Spleen (tissue), 11 donors: ENCODE measurements around the gene C20orf144. TPM values are rescaled to one million over a fixed set of nuclear protein-coding genes. Genes with fewer than 3 reads are reported as not detected.

Experiments used
- DNase-seq: peaks from one replicate; pipeline ENCODE4 v3.0.0-alpha.2; 2020
- H3K27ac ChIP-seq, 8 donors: fragments of 200-600 bp; sonication (generic) in 7 of 8; 1 replicate in 4 of 8; 2 replicates in 4 of 8; pipeline versions ENCODE4 v1.5.0 to v1.8.0; 2016 to 2021; ENCODE audit warnings: inconsistent platforms in 4 of 8, mild to moderate bottlenecking in 4 of 8, moderate library complexity in 1 of 8
- H3K27me3 ChIP-seq, 7 donors: fragments of 200-600 bp; sonication (generic) in 6 of 7; replicated peaks in 1 of 7; 1 replicate in 4 of 7; 2 replicates in 3 of 7; pipeline versions ENCODE4 v1.5.0 to v1.8.0; 2016 to 2021; ENCODE audit warnings: inconsistent platforms in 3 of 7, mild to moderate bottlenecking in 1 of 7
- H3K36me3 ChIP-seq, 6 donors: fragments of 200-600 bp; sonication (generic) in 5 of 6; 1 replicate in 4 of 6; 2 replicates in 2 of 6; pipeline versions ENCODE4 v1.5.0 to v1.8.0; 2016 to 2021; ENCODE audit warnings: inconsistent platforms in 2 of 6
- H3K4me1 ChIP-seq, 6 donors: fragments of 200-600 bp; sonication (generic) in 5 of 6; 1 replicate in 3 of 6; 2 replicates in 3 of 6; pipeline versions ENCODE4 v1.5.0 to v1.8.0; 2016 to 2021; ENCODE audit warnings: inconsistent platforms in 3 of 6
- H3K4me3 ChIP-seq, 8 donors: fragments of 200-600 bp; sonication (generic) in 7 of 8; 1 replicate in 4 of 8; 2 replicates in 4 of 8; pipeline versions ENCODE4 v1.5.0 to v1.8.0; 2016 to 2021; ENCODE audit warnings: inconsistent platforms in 4 of 8, mild to moderate bottlenecking in 4 of 8, moderate library complexity in 2 of 8
- H3K9me3 ChIP-seq, 8 donors: fragments of 200-600 bp; sonication (generic) in 7 of 8; 1 replicate in 4 of 8; 2 replicates in 4 of 8; pipeline versions ENCODE4 v1.5.0 to v1.8.0; 2016 to 2021; ENCODE audit warnings: inconsistent platforms in 4 of 8
- POLR2A ChIP-seq, 3 donors: fragments of 450-650 bp; IDR thresholded peaks; one replicate each; pipeline ENCODE4 v1.5.1; 2017; ENCODE audit warnings: antibody characterized with exemption in 3 of 3, mild to moderate bottlenecking in 1 of 3
- POLR2AphosphoS5 ChIP-seq, 3 donors: sonication (generic); formaldehyde crosslinking; IDR thresholded peaks; one replicate each; pipeline ENCODE4 v1.5.1; 2017; ENCODE audit warnings: antibody characterized with exemption in 3 of 3
- WGBS, 5 donors: extraction: QIAGEN DNeasy Blood & Tissue Kit in 3 of 5; methylation state at CpG; one replicate each; pipeline versions ENCODE4 v1.1.5 to v1.1.7; 2013 to 2018; 5-methylcytosine and 5-hydroxymethylcytosine counted together
- intact Hi-C: fragments of 100-400 bp; cut with DNase I; formaldehyde crosslinking; loops from one replicate; pipeline ENCODE4 v1.15.0; 2023; ENCODE audit warnings: low total_unique reads
- polyA plus RNA-seq, 3 donors: library from polyadenylated mRNA; stranded (reverse); fragments of 200-250 nt; gene quantifications; one replicate each; pipeline ENCODE4 v1.2.1, GENCODE V29; 2013
- total RNA-seq, 7 donors: library from RNA; depleted of rRNA in 3 of 7; stranded (reverse); fragments of >200 nt in 3 of 7; fragmentation: NEBNext Ultra II Directional in 4 of 7; extraction: Animal tissue kit (Norgen Biotek cat#: 25700) in 4 of 7; gene quantifications; one replicate each; pipeline versions ENCODE4 v1.1.0 to v1.2.1, GENCODE V29; 2016 to 2021
- TF ChIP-seq, protein P1 (sequence below), 11 experiments: fragments of 200-600 bp in 7 of 11; fragments of 450-650 bp in 4 of 11; sonication (generic) in 4 of 11; IDR thresholded peaks in 8 of 11; conservative IDR thresholded peaks in 3 of 11; 1 replicate in 7 of 11; 2 replicates in 4 of 11; pipeline versions ENCODE4 v1.4.0 to v1.8.0; 2016 to 2021; ENCODE audit warnings: antibody characterized with exemption in 11 of 11, inconsistent platforms in 4 of 11, mild to moderate bottlenecking in 1 of 11
- donor health status: healthy with polysubstance abuse.
- donor health status: DM: no; HTN: no; CAD: no; lungs with moderate emphysema.
- donor health status: DM: no; HTN: no; CAD: no.
- donor health status: Bipolar disorder and iron deficiency.
- donor health status: healthy.
- donor health status: DM: no; HTN: no; CAD: no.
- donor health status: DM: yes; HTN: yes; CAD: no.

The C20orf144 gene
- total and polyA plus RNA-seq, 10 donors: 0.06 to 0.14 (median 0.09) TPM; not detected in 7

DNA sequence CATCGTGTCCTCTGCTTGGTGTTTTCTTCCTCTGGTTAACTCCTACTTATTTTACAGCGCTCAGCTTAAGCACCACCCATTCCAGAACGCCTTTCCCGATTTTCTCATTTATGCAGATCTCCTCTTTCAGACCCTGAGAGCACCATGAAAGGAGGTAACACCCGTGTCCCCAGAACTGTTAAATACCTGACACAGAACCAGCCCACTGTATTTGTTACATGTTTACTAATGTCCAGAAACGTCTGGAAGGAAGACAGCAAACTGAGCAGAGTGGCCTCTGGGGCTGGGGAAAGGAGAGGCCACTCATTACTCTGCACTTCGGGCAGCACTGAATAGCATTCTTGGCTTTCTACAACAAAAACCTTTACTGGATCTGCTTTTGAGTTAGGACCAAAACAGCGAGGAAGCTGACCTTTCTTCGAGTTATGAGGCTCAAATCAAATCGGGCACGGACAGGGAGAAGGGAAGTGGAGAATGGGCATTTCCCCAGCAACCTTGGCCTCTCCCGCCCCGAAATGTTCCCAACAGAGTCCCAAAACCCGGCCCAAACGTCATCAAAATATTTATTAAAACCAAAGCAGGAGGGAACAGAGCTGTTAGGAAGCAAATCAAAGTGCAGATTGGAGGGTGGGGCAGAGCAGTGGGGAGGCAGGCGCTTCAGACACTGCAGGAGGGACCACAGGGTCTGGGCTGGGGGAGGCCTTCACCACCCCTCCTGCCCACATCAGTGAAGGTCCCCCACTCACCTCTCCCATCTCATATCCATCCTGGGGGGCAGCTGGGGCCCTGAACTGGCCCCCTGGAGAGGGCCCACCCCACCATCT lies 13.2 kb downstream of the C20orf144 start:
- WGBS, 5 donors: 60 to 72% (median 62%) methylated on average over 16 of the region's 16 CpGs
- peak overlapping the region in 5 of 8 donors; percentile 48 to 83 (median 59) for H3K4me3 ChIP-seq
- H3K4me1 ChIP-seq: peaks cover 13 to 62% (median 53%) of the 10 kb centered on the region in 6 donors

DNA sequence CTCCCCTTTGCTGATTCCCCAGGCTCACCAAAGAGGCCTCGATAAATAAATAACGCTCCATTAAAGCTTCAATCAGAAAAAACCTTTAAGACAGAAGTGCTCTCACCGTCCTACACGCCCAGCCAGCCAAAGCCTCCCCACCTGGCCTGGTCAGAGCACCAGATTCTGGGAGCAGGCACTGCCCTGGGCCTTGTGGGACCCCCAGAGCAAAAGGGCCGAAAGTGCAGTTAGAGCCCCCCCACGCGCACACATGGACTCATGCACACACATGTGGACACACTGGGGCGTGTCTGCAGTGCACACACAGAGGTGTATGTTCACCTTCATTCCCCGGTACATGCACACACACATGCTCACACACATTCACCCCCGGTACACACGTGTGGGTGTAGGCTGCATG lies 14.0 kb downstream of the C20orf144 start:
- Histone ChIP-seq H3K9me3 (no peaks in the 10 kb centered on the region), H3K27ac (peak overlapping the region; percentile 66 to 89 (median 84)), H3K36me3 (peaks cover 0 to 14% (median 0%) of the 10 kb centered on the region in 6 donors), H3K4me3 (no peak overlapping the region), H3K4me1 (peaks cover 13 to 63% (median 53%) of the 10 kb centered on the region in 6 donors), H3K27me3 (no peaks in the 10 kb centered on the region)
- TF ChIP-seq POLR2A (IDR thresholded peaks at IDR 0.05) (no peak), POLR2AphosphoS5 (IDR thresholded peaks at IDR 0.05) (no peak)
- TF ChIP-seq, protein P1, sequence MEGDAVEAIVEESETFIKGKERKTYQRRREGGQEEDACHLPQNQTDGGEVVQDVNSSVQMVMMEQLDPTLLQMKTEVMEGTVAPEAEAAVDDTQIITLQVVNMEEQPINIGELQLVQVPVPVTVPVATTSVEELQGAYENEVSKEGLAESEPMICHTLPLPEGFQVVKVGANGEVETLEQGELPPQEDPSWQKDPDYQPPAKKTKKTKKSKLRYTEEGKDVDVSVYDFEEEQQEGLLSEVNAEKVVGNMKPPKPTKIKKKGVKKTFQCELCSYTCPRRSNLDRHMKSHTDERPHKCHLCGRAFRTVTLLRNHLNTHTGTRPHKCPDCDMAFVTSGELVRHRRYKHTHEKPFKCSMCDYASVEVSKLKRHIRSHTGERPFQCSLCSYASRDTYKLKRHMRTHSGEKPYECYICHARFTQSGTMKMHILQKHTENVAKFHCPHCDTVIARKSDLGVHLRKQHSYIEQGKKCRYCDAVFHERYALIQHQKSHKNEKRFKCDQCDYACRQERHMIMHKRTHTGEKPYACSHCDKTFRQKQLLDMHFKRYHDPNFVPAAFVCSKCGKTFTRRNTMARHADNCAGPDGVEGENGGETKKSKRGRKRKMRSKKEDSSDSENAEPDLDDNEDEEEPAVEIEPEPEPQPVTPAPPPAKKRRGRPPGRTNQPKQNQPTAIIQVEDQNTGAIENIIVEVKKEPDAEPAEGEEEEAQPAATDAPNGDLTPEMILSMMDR (IDR thresholded peaks at IDR 0.05 in 8 of 11, conservative IDR thresholded peaks at IDR 0.05 in 3 of 11): no peak
- no peak for DNase-seq
- 95 to 98% (median 95%) methylated on average over 11 of the region's 11 CpGs for WGBS, 5 donors
- intact Hi-C loops: no loop called here

More for the DNA sequence above, 13.2 kb downstream of the C20orf144 start:
- TF ChIP-seq POLR2A (IDR thresholded peaks at IDR 0.05) (no peak), POLR2AphosphoS5 (IDR thresholded peaks at IDR 0.05) (peak in 2 of 3 donors; percentile 43 to 61)
- TF ChIP-seq, protein P1 (IDR thresholded peaks at IDR 0.05 in 8 of 11, conservative IDR thresholded peaks at IDR 0.05 in 3 of 11): no peak
- H3K27ac ChIP-seq: peak overlapping the region; percentile 66 to 89 (median 84)
- no peaks in the 10 kb centered on the region for H3K9me3 ChIP-seq
- H3K27me3 ChIP-seq: no peaks in the 10 kb centered on the region
- intact Hi-C loops: no loop called here
- peaks cover 0 to 22% (median 0%) of the 10 kb centered on the region in 6 donors for H3K36me3 ChIP-seq
- DNase-seq: no peak

DNA sequence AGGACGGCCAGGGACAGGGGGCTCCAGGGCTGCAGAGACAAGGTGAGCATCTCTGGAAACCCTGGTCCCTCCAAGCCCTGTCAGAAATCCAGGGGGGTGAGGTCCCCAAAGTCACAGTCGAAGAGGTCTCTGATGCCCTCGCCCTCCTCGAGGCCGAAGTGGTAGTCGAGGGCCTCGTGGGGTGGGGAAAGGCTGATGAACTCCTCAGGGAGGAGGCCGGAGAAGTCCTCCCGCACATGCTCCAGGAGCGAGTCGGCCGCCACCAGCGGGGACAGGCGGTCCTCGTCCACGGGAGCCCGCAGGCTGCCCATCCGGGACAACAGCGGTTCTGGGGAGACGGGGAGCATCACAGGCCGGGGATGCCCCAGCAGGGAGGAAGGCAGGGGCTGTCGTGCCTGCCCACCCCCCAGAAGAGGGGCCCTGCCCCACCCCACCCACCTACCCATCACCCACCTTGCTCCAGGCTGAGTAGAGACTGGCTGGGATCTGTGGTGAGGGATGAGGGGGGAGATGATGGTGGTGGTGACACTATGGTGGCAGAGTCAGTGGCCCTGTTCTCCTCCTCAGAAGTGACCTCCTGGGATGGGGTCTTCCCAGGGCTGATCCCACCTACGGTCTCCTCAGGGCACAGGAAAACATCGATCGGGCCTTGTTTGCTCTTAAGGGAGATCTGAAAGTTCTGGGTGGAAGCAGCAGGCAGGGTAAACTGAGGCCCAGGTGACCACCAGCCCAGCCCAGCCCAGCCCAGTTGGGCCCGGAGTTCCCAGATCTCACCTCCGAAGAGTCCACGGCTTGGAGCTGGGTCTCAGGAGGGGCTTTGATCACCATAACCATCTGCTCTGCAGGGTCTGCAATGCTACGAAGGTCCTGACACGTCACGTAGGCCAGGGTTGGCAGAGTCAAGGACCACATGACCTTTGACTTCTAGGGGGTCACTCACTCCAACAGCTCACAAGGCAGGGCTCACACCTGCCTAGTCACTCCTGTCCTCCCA lies 14.8 kb downstream of the C20orf144 start:
- Histone ChIP-seq H3K4me1 (peaks cover 13 to 62% (median 53%) of the 10 kb centered on the region in 6 donors), H3K27me3 (no peaks in the 10 kb centered on the region), H3K27ac (peak overlapping the region in 3 of 8 donors; percentile 85 to 87 (median 87)), H3K36me3 (peaks cover 0 to 8% (median 0%) of the 10 kb centered on the region in 6 donors), H3K4me3 (no peak overlapping the region), H3K9me3 (no peaks in the 10 kb centered on the region)
- no peak for DNase-seq
- WGBS, 5 donors: 94 to 97% (median 96%) methylated on average over 27 to 31 of the region's 31 CpGs
- intact Hi-C loops: no loop called here
- no peak for TF ChIP-seq POLR2A (IDR thresholded peaks at IDR 0.05)

DNA sequence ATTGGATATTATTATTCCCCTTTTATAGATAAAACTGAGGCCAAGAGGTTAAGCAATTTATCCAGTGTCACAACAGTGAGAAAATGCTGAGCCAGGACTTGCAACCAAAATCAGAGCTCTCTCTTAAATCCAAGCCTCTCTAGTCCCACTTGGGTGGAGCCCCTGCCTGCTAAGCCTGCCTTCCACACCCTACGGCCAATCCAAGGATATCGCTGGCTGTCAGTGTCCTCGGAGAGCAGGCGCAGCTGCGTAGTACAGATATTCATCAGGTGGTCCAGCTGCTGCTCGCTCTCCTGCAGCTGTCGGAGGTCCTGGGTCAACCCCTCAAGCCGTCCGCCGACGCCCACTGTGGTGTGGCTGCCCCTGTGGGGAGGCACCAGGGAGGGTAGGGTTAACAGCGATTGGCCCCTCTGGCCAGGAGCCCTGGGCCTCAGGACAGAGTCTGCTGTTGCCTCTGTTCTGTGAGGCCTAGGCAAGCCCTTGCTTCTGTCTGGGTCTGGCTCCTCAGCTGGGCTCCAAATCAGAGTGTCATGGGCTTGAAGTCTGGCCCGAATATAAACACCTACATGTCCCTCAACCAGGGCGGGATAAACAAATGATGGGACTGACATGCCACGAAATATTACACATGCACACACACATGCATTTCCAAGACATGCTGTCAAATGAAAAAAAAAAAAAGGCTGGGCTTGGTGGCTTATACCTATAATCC lies 16.0 kb downstream of the C20orf144 start:
- TF ChIP-seq, protein P1 (IDR thresholded peaks at IDR 0.05 in 8 of 11, conservative IDR thresholded peaks at IDR 0.05 in 3 of 11): no peak
- TF ChIP-seq POLR2AphosphoS5 (IDR thresholded peaks at IDR 0.05) (no peak), POLR2A (IDR thresholded peaks at IDR 0.05) (no peak)
- H3K9me3 ChIP-seq: no peaks in the 10 kb centered on the region
- H3K27me3 ChIP-seq: no peaks in the 10 kb centered on the region
- no peak for DNase-seq
- H3K27ac ChIP-seq: no peak overlapping the region
- intact Hi-C loops: no loop called here
- 89 to 96% (median 92%) methylated on average over 11 to 15 of the region's 15 CpGs for WGBS, 5 donors
- peaks cover 13 to 50% (median 44%) of the 10 kb centered on the region in 6 donors for H3K4me1 ChIP-seq
- H3K4me3 ChIP-seq: no peak overlapping the region
- H3K36me3 ChIP-seq: peaks cover 0 to 8% (median 0%) of the 10 kb centered on the region in 6 donors
